ENCODE results near the gene CDH13.

The CDH13 gene

GRCh38 chr16:82609140-82609539, 17.6 kb upstream of the CDH13 start:
- TF ChIP-seq BCL11A (tag by site-specific recombination; IDR thresholded peaks at IDR 0.05; ENCODE audit: low read depth): no peak
- TF ChIP-seq ZNF133 (tag by site-specific recombination; IDR thresholded peaks at IDR 0.05): no peak
- no peak for TF ChIP-seq OVOL3 (tag by site-specific recombination; IDR thresholded peaks at IDR 0.05)
- TF ChIP-seq ZNF266 (tag by site-specific recombination; IDR thresholded peaks at IDR 0.05; ENCODE audit: low read depth): no peak
- TF ChIP-seq, protein P1, sequence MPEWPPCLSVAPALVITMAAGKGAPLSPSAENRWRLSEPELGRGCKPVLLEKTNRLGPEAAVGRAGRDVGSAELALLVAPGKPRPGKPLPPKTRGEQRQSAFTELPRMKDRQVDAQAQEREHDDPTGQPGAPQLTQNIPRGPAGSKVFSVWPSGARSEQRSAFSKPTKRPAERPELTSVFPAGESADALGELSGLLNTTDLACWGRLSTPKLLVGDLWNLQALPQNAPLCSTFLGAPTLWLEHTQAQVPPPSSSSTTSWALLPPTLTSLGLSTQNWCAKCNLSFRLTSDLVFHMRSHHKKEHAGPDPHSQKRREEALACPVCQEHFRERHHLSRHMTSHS (tag by site-specific recombination; IDR thresholded peaks at IDR 0.05): no peak
- TF ChIP-seq ZBTB26 (tag by site-specific recombination; optimal IDR thresholded peaks at IDR 0.05): no peak
- TF ChIP-seq ZBTB1 (tag by site-specific recombination; IDR thresholded peaks at IDR 0.05): no peak
- TF ChIP-seq ZNF664 (tag by site-specific recombination; IDR thresholded peaks at IDR 0.05): no peak
- no peak for TF ChIP-seq ZNF548 (tag by site-specific recombination; IDR thresholded peaks at IDR 0.05)
- no peak for TF ChIP-seq ZNF416 (tag by site-specific recombination; IDR thresholded peaks at IDR 0.05)
- no peak for TF ChIP-seq ZNF621 (tag by site-specific recombination; IDR thresholded peaks at IDR 0.05)
- TF ChIP-seq SCRT1 (tag by site-specific recombination; IDR thresholded peaks at IDR 0.05; ENCODE audit: borderline replicate concordance): no peak
- no peak for TF ChIP-seq ZNF48 (tag by site-specific recombination; IDR thresholded peaks at IDR 0.05)
- TF ChIP-seq ZNF561 (tag by site-specific recombination; IDR thresholded peaks at IDR 0.05; ENCODE audit: borderline replicate concordance): no peak
- no peak for TF ChIP-seq GFI1B (tag by site-specific recombination; IDR thresholded peaks at IDR 0.05)
- no peak for TF ChIP-seq ZNF37A (tag by site-specific recombination; IDR thresholded peaks at IDR 0.05)
- TF ChIP-seq ZNF18 (tag by site-specific recombination; IDR thresholded peaks at IDR 0.05): no peak
- no peak for TF ChIP-seq ZNF610 (tag by site-specific recombination; IDR thresholded peaks at IDR 0.05; ENCODE audit: borderline replicate concordance)
- H3K27ac ChIP-seq (ENCODE audit: extremely low read depth, low read depth, low read length): no peak overlapping the region
- no peaks in the 10 kb centered on the region for H3K4me1 ChIP-seq (ENCODE audit: control insufficient read depth, insufficient read depth, low read length)
- no peak overlapping the region for H3K4me3 ChIP-seq (ENCODE audit: low read depth, low read length)
- POLR2A ChIA-PET: no interaction called here
- H3K9me3 ChIP-seq (ENCODE audit: control insufficient read depth, insufficient read depth, low read depth, low read length): no peaks in the 10 kb centered on the region
- H3K36me3 ChIP-seq (ENCODE audit: control insufficient read depth in 2 of 2, insufficient read depth in 1 of 2, low read length in 2 of 2): no peaks in the 10 kb centered on the region
- CTCF ChIA-PET: no interaction called here

DNA sequence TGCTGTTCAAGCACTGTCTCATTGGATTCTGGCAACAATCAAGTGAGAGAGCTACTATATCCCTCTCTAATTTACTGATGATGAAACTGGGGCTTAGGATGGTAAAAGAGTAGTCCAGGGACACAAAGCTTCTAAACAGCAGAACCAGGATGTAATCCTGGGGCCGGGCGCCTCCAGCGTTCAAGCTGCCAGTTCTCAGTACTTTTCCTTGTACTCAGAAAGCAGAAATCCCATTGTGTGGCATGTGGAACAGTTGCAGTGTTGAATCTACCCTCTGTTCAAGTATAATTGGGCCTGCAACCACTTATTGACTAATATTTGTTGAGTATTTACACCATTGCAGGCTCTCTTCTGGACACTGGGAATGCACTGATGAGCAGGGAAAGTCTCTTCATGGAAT, 14.5 kb upstream of the CDH13 start:
- Histone ChIP-seq H3K4me3 (ENCODE audit: low read depth, low read length) (no peak overlapping the region), H3K9me3 (ENCODE audit: control insufficient read depth, insufficient read depth, low read depth, low read length) (no peaks in the 10 kb centered on the region), H3K36me3 (ENCODE audit: control insufficient read depth in 2 of 2, insufficient read depth in 1 of 2, low read length in 2 of 2) (no peaks in the 10 kb centered on the region), H3K4me1 (ENCODE audit: control insufficient read depth, insufficient read depth, low read length) (no peaks in the 10 kb centered on the region), H3K27ac (ENCODE audit: extremely low read depth, low read depth, low read length) (no peak overlapping the region)
- TF ChIP-seq, protein P2, sequence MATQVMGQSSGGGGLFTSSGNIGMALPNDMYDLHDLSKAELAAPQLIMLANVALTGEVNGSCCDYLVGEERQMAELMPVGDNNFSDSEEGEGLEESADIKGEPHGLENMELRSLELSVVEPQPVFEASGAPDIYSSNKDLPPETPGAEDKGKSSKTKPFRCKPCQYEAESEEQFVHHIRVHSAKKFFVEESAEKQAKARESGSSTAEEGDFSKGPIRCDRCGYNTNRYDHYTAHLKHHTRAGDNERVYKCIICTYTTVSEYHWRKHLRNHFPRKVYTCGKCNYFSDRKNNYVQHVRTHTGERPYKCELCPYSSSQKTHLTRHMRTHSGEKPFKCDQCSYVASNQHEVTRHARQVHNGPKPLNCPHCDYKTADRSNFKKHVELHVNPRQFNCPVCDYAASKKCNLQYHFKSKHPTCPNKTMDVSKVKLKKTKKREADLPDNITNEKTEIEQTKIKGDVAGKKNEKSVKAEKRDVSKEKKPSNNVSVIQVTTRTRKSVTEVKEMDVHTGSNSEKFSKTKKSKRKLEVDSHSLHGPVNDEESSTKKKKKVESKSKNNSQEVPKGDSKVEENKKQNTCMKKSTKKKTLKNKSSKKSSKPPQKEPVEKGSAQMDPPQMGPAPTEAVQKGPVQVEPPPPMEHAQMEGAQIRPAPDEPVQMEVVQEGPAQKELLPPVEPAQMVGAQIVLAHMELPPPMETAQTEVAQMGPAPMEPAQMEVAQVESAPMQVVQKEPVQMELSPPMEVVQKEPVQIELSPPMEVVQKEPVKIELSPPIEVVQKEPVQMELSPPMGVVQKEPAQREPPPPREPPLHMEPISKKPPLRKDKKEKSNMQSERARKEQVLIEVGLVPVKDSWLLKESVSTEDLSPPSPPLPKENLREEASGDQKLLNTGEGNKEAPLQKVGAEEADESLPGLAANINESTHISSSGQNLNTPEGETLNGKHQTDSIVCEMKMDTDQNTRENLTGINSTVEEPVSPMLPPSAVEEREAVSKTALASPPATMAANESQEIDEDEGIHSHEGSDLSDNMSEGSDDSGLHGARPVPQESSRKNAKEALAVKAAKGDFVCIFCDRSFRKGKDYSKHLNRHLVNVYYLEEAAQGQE (tag by site-specific recombination; IDR thresholded peaks at IDR 0.05): no peak
- ChIA-PET CTCF (interaction anchor here (2.3 kb wide), 1 partner anchor 9 kb away, joined by 11 read pairs; no protein-coding TSS in a partner anchor), POLR2A (no interaction called here)

Data from HEK293 (cell line).